Gastroesophageal sphincter (tissue), 3 donors: ENCODE results near the gene FNIP2.
"Not testable (repeated sequence)": the region's sequence is repeated elsewhere in the genome, so short reads cannot be mapped to it uniquely, and the experiment has no call there.

Experiments used
- POLR2A ChIP-seq, 2 donors: fragments of 450-650 bp; IDR thresholded peaks; one replicate each; pipeline ENCODE4 v1.6.1; 2017; ENCODE audit warnings: antibody characterized with exemption in 2 of 2, mild to moderate bottlenecking in 2 of 2, moderate library complexity in 1 of 2
- POLR2AphosphoS5 ChIP-seq: sonication (generic); formaldehyde crosslinking; IDR thresholded peaks from one replicate; pipeline ENCODE4 v1.6.1; 2017; ENCODE audit warnings: antibody characterized with exemption
- TF ChIP-seq, protein P1 (sequence below), 4 experiments: fragments of 200-600 bp in 2 of 4; fragments of 450-650 bp in 2 of 4; sonication (generic) in 1 of 4; IDR thresholded peaks; one replicate each; pipeline ENCODE4 v1.5.1; 2017 to 2019; ENCODE audit warnings: antibody characterized with exemption in 4 of 4, mild to moderate bottlenecking in 2 of 4, moderate library complexity in 2 of 4

DNA sequence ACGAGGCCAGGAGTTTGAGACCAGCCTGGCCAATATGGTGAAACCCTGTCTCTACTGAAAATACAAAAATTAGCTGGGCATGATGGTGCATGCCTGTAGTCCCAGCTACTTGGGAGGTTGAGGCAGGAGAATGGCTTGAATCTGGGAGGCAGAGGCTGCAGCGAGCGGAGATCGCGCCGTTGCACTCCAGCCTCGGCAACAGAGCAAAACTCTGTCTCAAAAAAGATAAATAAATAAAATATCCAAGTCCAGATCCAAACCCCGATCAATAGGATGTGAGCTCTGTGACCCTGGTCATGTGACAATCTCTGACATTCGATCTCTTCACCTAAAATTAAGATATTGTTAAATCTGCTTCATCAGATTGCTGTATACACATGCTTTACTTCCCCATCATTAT lies 187.5 kb downstream of the FNIP2 start:
- not testable (repeated sequence) for TF ChIP-seq POLR2A (IDR thresholded peaks at IDR 0.05); POLR2AphosphoS5
- TF ChIP-seq, protein P1, sequence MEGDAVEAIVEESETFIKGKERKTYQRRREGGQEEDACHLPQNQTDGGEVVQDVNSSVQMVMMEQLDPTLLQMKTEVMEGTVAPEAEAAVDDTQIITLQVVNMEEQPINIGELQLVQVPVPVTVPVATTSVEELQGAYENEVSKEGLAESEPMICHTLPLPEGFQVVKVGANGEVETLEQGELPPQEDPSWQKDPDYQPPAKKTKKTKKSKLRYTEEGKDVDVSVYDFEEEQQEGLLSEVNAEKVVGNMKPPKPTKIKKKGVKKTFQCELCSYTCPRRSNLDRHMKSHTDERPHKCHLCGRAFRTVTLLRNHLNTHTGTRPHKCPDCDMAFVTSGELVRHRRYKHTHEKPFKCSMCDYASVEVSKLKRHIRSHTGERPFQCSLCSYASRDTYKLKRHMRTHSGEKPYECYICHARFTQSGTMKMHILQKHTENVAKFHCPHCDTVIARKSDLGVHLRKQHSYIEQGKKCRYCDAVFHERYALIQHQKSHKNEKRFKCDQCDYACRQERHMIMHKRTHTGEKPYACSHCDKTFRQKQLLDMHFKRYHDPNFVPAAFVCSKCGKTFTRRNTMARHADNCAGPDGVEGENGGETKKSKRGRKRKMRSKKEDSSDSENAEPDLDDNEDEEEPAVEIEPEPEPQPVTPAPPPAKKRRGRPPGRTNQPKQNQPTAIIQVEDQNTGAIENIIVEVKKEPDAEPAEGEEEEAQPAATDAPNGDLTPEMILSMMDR (IDR thresholded peaks at IDR 0.05) = not testable (repeated sequence)
